Measurements from ENCODE around the gene ACTC1. TPM values are rescaled to one million over a fixed set of nuclear protein-coding genes. Genes with fewer than 3 reads are reported as not detected.

Gene ACTC1
- polyA plus RNA-seq, 1 donor (not counting 4 experiments of a cell fraction or from before 2014, with no cell fraction given) = not detected

GRCh38 chr15:34768530-34768929 is 26.8 kb downstream of the ACTC1 start:
- Histone ChIP-seq H3K36me3 (ENCODE audit: control insufficient read depth in 2 of 2, extremely low read depth in 1 of 2, insufficient read depth in 2 of 2, low read length in 2 of 2) (no peaks in the 10 kb centered on the region), H4K20me1 (ENCODE audit: control insufficient read depth, extremely low read depth, insufficient read depth, low read length) (no peaks in the 10 kb centered on the region), H3K27ac (ENCODE audit: control insufficient read depth, insufficient read depth, low read length) (no peak overlapping the region), H3K4me3 (ENCODE audit: control insufficient read depth in 2 of 3, extremely low read depth in 1 of 3, insufficient read depth in 2 of 3, low read depth in 1 of 3, low read length in 3 of 3) (no peak overlapping the region), H2AFZ (ENCODE audit: control insufficient read depth, low read length) (no peak overlapping the region), H3K9me1 (ENCODE audit: control insufficient read depth, extremely low read depth, insufficient read depth, low read length) (no peaks in the 10 kb centered on the region), H3K27me3 (ENCODE audit: control insufficient read depth, extremely low read depth, insufficient read depth, low read length) (peaks cover 4% of the 10 kb centered on the region), H3K4me1 (ENCODE audit: control insufficient read depth, extremely low read depth, insufficient read depth, low read length) (no peaks in the 10 kb centered on the region), H3K9me3 (ENCODE audit: control insufficient read depth, low read depth, low read length) (no peaks in the 10 kb centered on the region), H3K4me2 (ENCODE audit: control insufficient read depth, extremely low read depth, insufficient read depth, low read depth, low read length) (no peak overlapping the region), H3K9ac (ENCODE audit: control insufficient read depth, extremely low read depth, insufficient read depth, low read length) (no peak overlapping the region), H3K79me2 (ENCODE audit: control insufficient read depth, insufficient read depth, low read length) (no peaks in the 10 kb centered on the region)
- dilution Hi-C loops (cut with MboI; ENCODE audit: extremely low pct_ligation_motif_present, low sequenced_read_pairs) = no loop called here
- DNase-seq (ENCODE audit: low read depth, low spot score) (no peak), FAIRE-seq (no peak)
- no peak for TF ChIP-seq EZH2 (IDR thresholded peaks at IDR 0.05; ENCODE audit: low read length)
- TF ChIP-seq, protein P1, sequence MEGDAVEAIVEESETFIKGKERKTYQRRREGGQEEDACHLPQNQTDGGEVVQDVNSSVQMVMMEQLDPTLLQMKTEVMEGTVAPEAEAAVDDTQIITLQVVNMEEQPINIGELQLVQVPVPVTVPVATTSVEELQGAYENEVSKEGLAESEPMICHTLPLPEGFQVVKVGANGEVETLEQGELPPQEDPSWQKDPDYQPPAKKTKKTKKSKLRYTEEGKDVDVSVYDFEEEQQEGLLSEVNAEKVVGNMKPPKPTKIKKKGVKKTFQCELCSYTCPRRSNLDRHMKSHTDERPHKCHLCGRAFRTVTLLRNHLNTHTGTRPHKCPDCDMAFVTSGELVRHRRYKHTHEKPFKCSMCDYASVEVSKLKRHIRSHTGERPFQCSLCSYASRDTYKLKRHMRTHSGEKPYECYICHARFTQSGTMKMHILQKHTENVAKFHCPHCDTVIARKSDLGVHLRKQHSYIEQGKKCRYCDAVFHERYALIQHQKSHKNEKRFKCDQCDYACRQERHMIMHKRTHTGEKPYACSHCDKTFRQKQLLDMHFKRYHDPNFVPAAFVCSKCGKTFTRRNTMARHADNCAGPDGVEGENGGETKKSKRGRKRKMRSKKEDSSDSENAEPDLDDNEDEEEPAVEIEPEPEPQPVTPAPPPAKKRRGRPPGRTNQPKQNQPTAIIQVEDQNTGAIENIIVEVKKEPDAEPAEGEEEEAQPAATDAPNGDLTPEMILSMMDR (optimal IDR thresholded peaks at IDR 0.05 in 1 of 3, IDR thresholded peaks at IDR 0.05 in 1 of 3, conservative IDR thresholded peaks at IDR 0.05 in 1 of 3; ENCODE audit: extremely low read depth in 1 of 3, insufficient read depth in 2 of 3, low read length in 3 of 3) = no peak

DNA sequence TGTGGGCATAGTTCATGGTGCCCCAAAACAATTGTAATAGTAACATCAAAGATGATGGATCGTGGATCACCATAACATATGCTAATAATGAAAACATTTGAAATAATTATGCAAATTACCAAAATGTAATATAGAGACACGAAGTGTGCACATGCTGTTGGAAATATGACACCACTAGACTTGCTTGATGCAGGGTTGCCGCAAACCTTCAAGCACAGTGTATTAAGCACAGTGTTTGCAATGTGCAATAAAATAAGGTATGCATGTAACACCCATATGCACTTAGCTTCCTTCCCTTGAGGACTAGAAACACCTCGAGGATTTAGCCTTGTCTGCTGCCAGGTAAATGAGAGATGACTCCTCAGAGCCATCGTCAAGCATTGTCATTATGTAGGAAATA is 29.6 kb downstream of the ACTC1 start:
- no peak for FAIRE-seq
- Histone ChIP-seq H3K4me1 (ENCODE audit: control insufficient read depth, extremely low read depth, insufficient read depth, low read length) (no peaks in the 10 kb centered on the region), H3K9ac (ENCODE audit: control insufficient read depth, extremely low read depth, insufficient read depth, low read length) (no peak overlapping the region), H3K9me1 (ENCODE audit: control insufficient read depth, extremely low read depth, insufficient read depth, low read length) (no peaks in the 10 kb centered on the region), H3K4me2 (ENCODE audit: control insufficient read depth, extremely low read depth, insufficient read depth, low read depth, low read length) (no peak overlapping the region), H3K36me3 (ENCODE audit: control insufficient read depth in 2 of 2, extremely low read depth in 1 of 2, insufficient read depth in 2 of 2, low read length in 2 of 2) (no peaks in the 10 kb centered on the region), H3K27ac (ENCODE audit: control insufficient read depth, insufficient read depth, low read length) (no peak overlapping the region), H3K4me3 (ENCODE audit: control insufficient read depth in 2 of 3, extremely low read depth in 1 of 3, insufficient read depth in 2 of 3, low read depth in 1 of 3, low read length in 3 of 3) (no peak overlapping the region), H3K9me3 (ENCODE audit: control insufficient read depth, low read depth, low read length) (no peaks in the 10 kb centered on the region), H3K79me2 (ENCODE audit: control insufficient read depth, insufficient read depth, low read length) (no peaks in the 10 kb centered on the region), H4K20me1 (ENCODE audit: control insufficient read depth, extremely low read depth, insufficient read depth, low read length) (no peaks in the 10 kb centered on the region), H2AFZ (ENCODE audit: control insufficient read depth, low read length) (no peak overlapping the region), H3K27me3 (ENCODE audit: control insufficient read depth, extremely low read depth, insufficient read depth, low read length) (peaks cover 4% of the 10 kb centered on the region)
- DNase-seq (ENCODE audit: low read depth, low spot score) = no peak
- dilution Hi-C loops (cut with MboI; ENCODE audit: extremely low pct_ligation_motif_present, low sequenced_read_pairs) = no loop called here
- TF ChIP-seq, protein P1 (optimal IDR thresholded peaks at IDR 0.05 in 1 of 3, IDR thresholded peaks at IDR 0.05 in 1 of 3, conservative IDR thresholded peaks at IDR 0.05 in 1 of 3; ENCODE audit: extremely low read depth in 1 of 3, insufficient read depth in 2 of 3, low read length in 3 of 3) = no peak
- no peak for TF ChIP-seq EZH2 (IDR thresholded peaks at IDR 0.05; ENCODE audit: low read length)

Data from keratinocyte (primary cell).